H9 (cell line): ENCODE measurements around the gene PLXNA4. TPM values are rescaled to one million over a fixed set of nuclear protein-coding genes. Genes with fewer than 3 reads are reported as not detected.

ENCODE experiments used
- DNase-seq: peaks from one replicate; pipeline ENCODE4 v3.0.0-alpha.2; 2017
- H2AFZ ChIP-seq: one replicate; pipeline ENCODE4 v1.6.1; 2013; ENCODE audit warnings: mild to moderate bottlenecking, low read length, control low read depth, moderate library complexity
- H2AK5ac ChIP-seq: 2 replicates; pipeline ENCODE4 v1.6.1; 2013; ENCODE audit warnings: low read length, control low read depth, mixed read lengths; ENCODE audit not compliant: insufficient read length
- H2BK120ac ChIP-seq: one replicate; pipeline ENCODE4 v1.6.1; 2013; ENCODE audit warnings: low read depth, mild to moderate bottlenecking, low read length, control low read depth, inconsistent platforms; ENCODE audit not compliant: poor library complexity, severe bottlenecking
- H2BK12ac ChIP-seq: 2 replicates; pipeline ENCODE4 v1.6.1; 2013; ENCODE audit warnings: low read length, control low read depth, mixed read lengths, low read depth; ENCODE audit not compliant: insufficient read length
- H2BK15ac ChIP-seq: 2 replicates; pipeline ENCODE4 v1.6.1; 2013; ENCODE audit warnings: low read depth, low read length, control low read depth
- H2BK20ac ChIP-seq: one replicate; pipeline ENCODE4 v1.6.1; 2013; ENCODE audit warnings: low read depth, mild to moderate bottlenecking, low read length, control low read depth, inconsistent platforms; ENCODE audit not compliant: poor library complexity, severe bottlenecking
- H2BK5ac ChIP-seq: 2 replicates; pipeline ENCODE4 v1.6.1; 2013; ENCODE audit warnings: low read length, control low read depth, mixed read lengths; ENCODE audit not compliant: insufficient read length
- H3K14ac ChIP-seq: 2 replicates; pipeline ENCODE4 v1.6.1; 2013; ENCODE audit warnings: low read length, control low read depth; ENCODE audit not compliant: insufficient read depth
- H3K18ac ChIP-seq: 2 replicates; pipeline ENCODE4 v1.6.1; 2013; ENCODE audit warnings: low read depth, mild to moderate bottlenecking, mixed read lengths, low read length, control low read depth; ENCODE audit not compliant: insufficient read length
- H3K23ac ChIP-seq: 2 replicates; pipeline ENCODE4 v1.6.1; 2013; ENCODE audit warnings: low read length, control low read depth, mixed read lengths, low read depth; ENCODE audit not compliant: insufficient read length
- H3K23me2 ChIP-seq: 2 replicates; pipeline ENCODE4 v1.6.1; 2013; ENCODE audit warnings: low read depth, mild to moderate bottlenecking, mixed read lengths, low read length, control low read depth; ENCODE audit not compliant: insufficient read length, poor library complexity, severe bottlenecking
- H3K27ac ChIP-seq: 2 replicates; pipeline ENCODE4 v1.5.1; 2013; ENCODE audit warnings: low read length, control low read depth, mixed read lengths, low read depth; ENCODE audit not compliant: insufficient read length
- H3K27me3 ChIP-seq: 2 replicates; pipeline ENCODE4 v1.6.1; 2013; ENCODE audit warnings: low read length, control low read depth, inconsistent platforms; ENCODE audit not compliant: insufficient read depth
- H3K4ac ChIP-seq: 2 replicates; pipeline ENCODE4 v1.6.1; 2013; ENCODE audit warnings: low read depth, mild to moderate bottlenecking, control low read depth, inconsistent platforms, low read length, moderate library complexity
- H3K4me1 ChIP-seq: 2 replicates; pipeline ENCODE4 v1.6.1; 2013; ENCODE audit warnings: low read length, control low read depth, inconsistent platforms; ENCODE audit not compliant: insufficient read depth
- H3K4me2 ChIP-seq: 2 replicates; pipeline ENCODE4 v1.6.1; 2013; ENCODE audit warnings: low read length, control low read depth, mixed read lengths; ENCODE audit not compliant: insufficient read length, insufficient read depth
- H3K56ac ChIP-seq: 2 replicates; pipeline ENCODE4 v1.6.1; 2013; ENCODE audit warnings: low read depth, mild to moderate bottlenecking, mixed read lengths, low read length, control low read depth; ENCODE audit not compliant: insufficient read length
- H3K79me1 ChIP-seq: 2 replicates; pipeline ENCODE4 v1.6.1; 2013; ENCODE audit warnings: low read depth, mild to moderate bottlenecking, moderate library complexity, low read length, control low read depth, inconsistent platforms; ENCODE audit not compliant: insufficient read depth, poor library complexity, severe bottlenecking
- H3K79me2 ChIP-seq: 2 replicates; pipeline ENCODE4 v1.6.1; 2013; ENCODE audit warnings: low read length, control low read depth, inconsistent platforms; ENCODE audit not compliant: insufficient read depth
- H3K9ac ChIP-seq: 2 replicates; pipeline ENCODE4 v1.6.1; 2013; ENCODE audit warnings: low read length, control low read depth, mixed read lengths; ENCODE audit not compliant: insufficient read length; ENCODE audit errors: extremely low read depth
- H3K9me3 ChIP-seq: one replicate; pipeline ENCODE4 v1.6.1; 2013; ENCODE audit warnings: low read depth, low read length, inconsistent platforms; ENCODE audit not compliant: control insufficient read depth
- H3T11ph ChIP-seq: one replicate; pipeline ENCODE4 v1.6.1; 2013; ENCODE audit warnings: mild to moderate bottlenecking, low read length, control low read depth, inconsistent platforms
- H4K20me1 ChIP-seq: one replicate; pipeline ENCODE4 v1.6.1; 2013; ENCODE audit not compliant: control insufficient read depth, insufficient read length, insufficient read depth
- H4K5ac ChIP-seq: 2 replicates; pipeline ENCODE4 v1.6.1; 2013; ENCODE audit warnings: low read depth, mild to moderate bottlenecking, mixed read lengths, low read length, control low read depth; ENCODE audit not compliant: insufficient read length
- H4K8ac ChIP-seq: replicated peaks from 2 replicates; pipeline ENCODE4 v1.6.1; 2013; ENCODE audit warnings: low read length, control low read depth, mixed read lengths, low read depth; ENCODE audit not compliant: insufficient read length
- H4K91ac ChIP-seq: 2 replicates; pipeline ENCODE4 v1.6.1; 2013; ENCODE audit warnings: low read depth, mild to moderate bottlenecking, moderate library complexity, mixed read lengths, low read length, control low read depth; ENCODE audit not compliant: insufficient read length
- H3K27ac Mint-ChIP-seq, 3 experiments: 2 replicates in 2 of 3; 3 replicates in 1 of 3; pipeline ENCODE4 v1.8.0; 2020 to 2021; ENCODE audit warnings: mixed read lengths in 3 of 3, mild to moderate bottlenecking in 1 of 3, moderate library complexity in 1 of 3
- H3K27me3 Mint-ChIP-seq: 2 replicates; pipeline ENCODE4 v1.8.0; 2021; ENCODE audit warnings: low read depth, mild to moderate bottlenecking, moderate library complexity, mixed read lengths
- H3K36me3 Mint-ChIP-seq, 3 experiments: 2 replicates in 2 of 3; 3 replicates in 1 of 3; pipeline ENCODE4 v1.8.0; 2020 to 2021; ENCODE audit warnings: low read depth in 3 of 3, mixed read lengths in 3 of 3; ENCODE audit not compliant: insufficient read depth in 1 of 3
- H3K4me1 Mint-ChIP-seq, 2 experiments: 2 replicates each; pipeline ENCODE4 v1.8.0; 2020; ENCODE audit warnings: mixed read lengths in 2 of 2
- H3K4me3 Mint-ChIP-seq, 2 experiments: 2 replicates in 1 of 2; 3 replicates in 1 of 2; pipeline ENCODE4 v1.8.0; 2020 to 2021; ENCODE audit warnings: mild to moderate bottlenecking in 2 of 2, mixed read lengths in 2 of 2, moderate library complexity in 1 of 2
- H3K9me3 Mint-ChIP-seq, 2 experiments: 2 replicates in 1 of 2; 3 replicates in 1 of 2; pipeline ENCODE4 v1.8.0; 2020; ENCODE audit warnings: mild to moderate bottlenecking in 2 of 2, mixed read lengths in 2 of 2, moderate library complexity in 1 of 2
- WGBS: extraction: QIAGEN DNeasy Blood & Tissue Kit; methylation state at CpG from one replicate; pipeline ENCODE4 v1.1.7; 2013; ENCODE audit warnings: missing lambda C conversion rate, low lambda C conversion rate, mixed read lengths; ENCODE audit not compliant: insufficient read length; ENCODE audit errors: extremely low coverage; 5-methylcytosine and 5-hydroxymethylcytosine counted together
- total RNA-seq: library from RNA; stranded (reverse); gene quantifications from 2 replicates; pipeline ENCODE4 v1.2.1, GENCODE V29; 2021
- TF ChIP-seq, protein P1 (sequence below): fragments of 200-600 bp; sonication (generic); conservative IDR thresholded peaks from 3 replicates; pipeline ENCODE4 v1.8.0; 2021; ENCODE audit warnings: antibody characterized with exemption, mild to moderate bottlenecking

The PLXNA4 gene
- total RNA-seq, 1 experiment from 2014 or later: 0.35 TPM

DNA sequence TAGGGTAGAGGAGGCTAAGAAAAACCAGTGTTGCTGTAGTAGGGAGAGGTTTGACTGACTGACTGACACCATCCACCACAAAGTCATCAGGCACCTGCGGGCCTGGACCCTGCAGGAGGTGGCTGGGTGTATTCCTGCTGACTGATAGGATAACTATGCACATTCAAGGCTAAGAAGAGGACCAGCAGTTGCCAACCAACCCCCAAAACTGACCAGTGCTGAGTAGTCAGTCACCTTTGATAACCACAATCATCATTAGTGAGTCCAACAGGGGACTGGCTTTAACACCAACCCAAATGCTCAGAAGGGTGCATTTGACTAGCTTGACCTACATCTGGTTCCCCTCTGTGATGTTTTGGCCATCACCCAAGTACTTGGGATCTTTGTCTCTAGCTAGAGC, 30.5 kb downstream of the PLXNA4 start:
- H2BK120ac ChIP-seq: no peak overlapping the region
- H3K4me1 ChIP-seq: peaks cover 7% of the 10 kb centered on the region; the same call in 1 of the 2 replicates
- TF ChIP-seq, protein P1, sequence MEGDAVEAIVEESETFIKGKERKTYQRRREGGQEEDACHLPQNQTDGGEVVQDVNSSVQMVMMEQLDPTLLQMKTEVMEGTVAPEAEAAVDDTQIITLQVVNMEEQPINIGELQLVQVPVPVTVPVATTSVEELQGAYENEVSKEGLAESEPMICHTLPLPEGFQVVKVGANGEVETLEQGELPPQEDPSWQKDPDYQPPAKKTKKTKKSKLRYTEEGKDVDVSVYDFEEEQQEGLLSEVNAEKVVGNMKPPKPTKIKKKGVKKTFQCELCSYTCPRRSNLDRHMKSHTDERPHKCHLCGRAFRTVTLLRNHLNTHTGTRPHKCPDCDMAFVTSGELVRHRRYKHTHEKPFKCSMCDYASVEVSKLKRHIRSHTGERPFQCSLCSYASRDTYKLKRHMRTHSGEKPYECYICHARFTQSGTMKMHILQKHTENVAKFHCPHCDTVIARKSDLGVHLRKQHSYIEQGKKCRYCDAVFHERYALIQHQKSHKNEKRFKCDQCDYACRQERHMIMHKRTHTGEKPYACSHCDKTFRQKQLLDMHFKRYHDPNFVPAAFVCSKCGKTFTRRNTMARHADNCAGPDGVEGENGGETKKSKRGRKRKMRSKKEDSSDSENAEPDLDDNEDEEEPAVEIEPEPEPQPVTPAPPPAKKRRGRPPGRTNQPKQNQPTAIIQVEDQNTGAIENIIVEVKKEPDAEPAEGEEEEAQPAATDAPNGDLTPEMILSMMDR: no peak
- H2AFZ ChIP-seq: no peak overlapping the region
- H3K23ac ChIP-seq: no peak overlapping the region
- H3K27ac ChIP-seq: no peak overlapping the region
- H4K91ac ChIP-seq: no peak overlapping the region
- H2AK5ac ChIP-seq: no peak overlapping the region
- no peak overlapping the region for H2BK5ac ChIP-seq
- no peak overlapping the region for H2BK20ac ChIP-seq
- DNase-seq: no peak
- no peaks in the 10 kb centered on the region for H3K27me3 ChIP-seq
- H3T11ph ChIP-seq: no peak overlapping the region
- no peak overlapping the region for H4K5ac ChIP-seq
- no peak overlapping the region for H3K4ac ChIP-seq
- no peak overlapping the region for H2BK12ac ChIP-seq
- H3K79me2 ChIP-seq: no peaks in the 10 kb centered on the region
- H3K23me2 ChIP-seq: no peaks in the 10 kb centered on the region
- no peak overlapping the region for H3K4me2 ChIP-seq
- Mint-ChIP-seq H3K9me3 (peaks cover 3 to 11% of the 10 kb centered on the region in 2 experiments), H3K27ac (no peak overlapping the region), H3K36me3 (peaks cover 2 to 4% (median 3%) of the 10 kb centered on the region in 3 experiments; a peak in 6 of 7 replicates), H3K4me3 (no peak overlapping the region), H3K4me1 (peaks cover 53 to 57% of the 10 kb centered on the region in 2 experiments), H3K27me3 (peaks cover 63% of the 10 kb centered on the region)
- H4K20me1 ChIP-seq: no peaks in the 10 kb centered on the region
- no peaks in the 10 kb centered on the region for H3K79me1 ChIP-seq
- no peak overlapping the region; the same call in 1 of the 2 replicates for H3K14ac ChIP-seq
- H4K8ac ChIP-seq: no peak overlapping the region
- H3K9me3 ChIP-seq: no peaks in the 10 kb centered on the region
- no CpG with 5 or more reads among the region's 1 CpG for WGBS
- no peak overlapping the region for H3K56ac ChIP-seq
- no peak overlapping the region for H3K9ac ChIP-seq
- no peak overlapping the region for H3K18ac ChIP-seq
- H2BK15ac ChIP-seq: no peak overlapping the region
